KOPT-K1 (cell line): ENCODE results near the gene NAALADL2.

Experiments
- H3K27ac ChIP-seq: fragments of 200-600 bp; sonication (generic); 2 replicates; pipeline ENCODE4 v1.5.1; 2016; ENCODE audit warnings: antibody characterized with exemption, mild to moderate bottlenecking, low read depth, low read length; ENCODE audit not compliant: poor library complexity, severe bottlenecking
- H3K36me3 ChIP-seq: fragments of 200-600 bp; sonication (generic); 2 replicates; pipeline ENCODE4 v1.5.1; 2017; ENCODE audit warnings: antibody characterized with exemption, mild to moderate bottlenecking, low read length, moderate library complexity; ENCODE audit not compliant: insufficient read depth
- H3K9me3 ChIP-seq: fragments of 200-600 bp; sonication (generic); 2 replicates; pipeline ENCODE4 v1.5.1; 2017; ENCODE audit warnings: antibody characterized with exemption, low read length, mild to moderate bottlenecking; ENCODE audit not compliant: insufficient read depth, poor library complexity, severe bottlenecking

Gene NAALADL2

GRCh38 chr3:175307642-175308041 is 448.5 kb downstream of the NAALADL2 start:
- H3K27ac ChIP-seq, result no peak overlapping the region
- H3K36me3 ChIP-seq, result no peaks in the 10 kb centered on the region
- H3K9me3 ChIP-seq, result no peaks in the 10 kb centered on the region

- Histone ChIP-seq H3K9me3 (no peaks in the 10 kb centered on the region), H3K27ac (no peak overlapping the region), H3K36me3 (no peaks in the 10 kb centered on the region)
Measured at GRCh38 chr3:175308097-175308496, 449.0 kb downstream of the NAALADL2 start.

GRCh38 chr3:175310046-175310445 is 450.9 kb downstream of the NAALADL2 start:
- H3K36me3 ChIP-seq, result no peaks in the 10 kb centered on the region
- H3K9me3 ChIP-seq, result no peaks in the 10 kb centered on the region
- H3K27ac ChIP-seq, result no peak overlapping the region

- H3K36me3 ChIP-seq, result no peaks in the 10 kb centered on the region
- no peak overlapping the region for H3K27ac ChIP-seq
- no peaks in the 10 kb centered on the region for H3K9me3 ChIP-seq
Measured at GRCh38 chr3:175311404-175311803, 452.3 kb downstream of the NAALADL2 start.

- Histone ChIP-seq H3K36me3 (no peaks in the 10 kb centered on the region), H3K27ac (no peak overlapping the region)
Measured at GRCh38 chr3:175311946-175312345, 452.8 kb downstream of the NAALADL2 start.

DNA sequence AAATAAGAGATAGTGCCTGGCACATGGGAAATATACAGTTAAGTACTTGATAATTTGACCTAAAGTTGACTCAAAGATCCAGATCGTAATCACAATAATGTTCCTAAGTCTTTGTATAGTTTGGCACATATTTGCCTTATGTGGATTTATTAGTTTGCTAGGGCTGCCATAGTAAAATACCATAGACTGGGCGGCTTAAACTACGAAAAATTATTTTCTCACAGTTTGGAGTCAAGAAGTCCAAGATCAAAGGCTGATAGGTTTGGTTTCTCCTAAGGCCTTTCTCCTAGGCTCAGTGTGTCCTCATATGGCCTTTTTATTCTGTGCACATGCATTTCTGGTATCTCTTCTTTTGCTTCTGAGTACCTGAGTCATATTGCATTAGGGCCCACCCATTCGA is 453.7 kb downstream of the NAALADL2 start:
- no peak overlapping the region for H3K27ac ChIP-seq
- no peaks in the 10 kb centered on the region for H3K9me3 ChIP-seq
- no peaks in the 10 kb centered on the region for H3K36me3 ChIP-seq

More at GRCh38 chr3:175311946-175312345, 452.8 kb downstream of the NAALADL2 start:
- H3K9me3 ChIP-seq, result no peaks in the 10 kb centered on the region

DNA sequence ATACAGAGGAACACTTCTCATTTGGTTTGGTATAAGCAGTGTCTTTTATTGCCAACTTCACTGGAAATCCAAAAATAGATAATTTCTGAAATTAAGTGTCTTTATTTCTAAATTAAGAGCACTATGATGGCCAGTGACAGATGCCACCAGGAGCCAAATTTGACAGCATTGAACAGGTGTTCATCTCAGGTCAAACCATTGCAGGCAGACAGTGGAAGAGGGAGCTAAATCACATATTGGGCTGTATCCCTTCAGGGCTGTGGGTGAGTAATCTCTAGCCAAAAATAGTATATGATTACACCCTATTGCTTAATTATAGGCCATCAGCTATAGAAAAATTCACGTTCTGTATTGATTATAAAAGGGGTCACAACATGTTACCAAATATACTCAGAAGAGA is 457.7 kb downstream of the NAALADL2 start:
- no peak overlapping the region for H3K27ac ChIP-seq

DNA sequence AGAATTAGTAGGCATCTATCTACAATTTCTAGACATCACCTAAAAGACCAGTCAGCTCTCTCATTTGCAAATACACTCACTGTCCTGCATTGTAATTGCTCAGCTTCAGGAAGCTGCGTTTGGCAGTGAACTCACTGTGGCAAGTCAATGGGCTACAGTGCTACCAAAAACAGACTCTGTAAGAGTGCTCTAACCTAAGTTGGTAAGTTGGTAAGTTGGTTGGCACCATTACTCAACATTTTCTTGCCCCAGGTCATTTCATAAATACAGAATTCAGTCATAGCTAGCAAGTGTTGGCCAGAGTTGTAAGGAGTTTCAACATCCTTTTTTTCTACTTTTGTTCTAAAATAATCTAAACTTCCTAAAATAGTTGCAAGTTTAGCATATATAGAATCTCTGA is 466.3 kb downstream of the NAALADL2 start:
- Histone ChIP-seq H3K36me3 (no peaks in the 10 kb centered on the region), H3K27ac (no peak overlapping the region), H3K9me3 (no peaks in the 10 kb centered on the region)

More for the DNA sequence above, 457.7 kb downstream of the NAALADL2 start:
- Histone ChIP-seq H3K9me3 (no peaks in the 10 kb centered on the region), H3K36me3 (no peaks in the 10 kb centered on the region)

GRCh38 chr3:175326041-175326440 is 466.9 kb downstream of the NAALADL2 start:
- H3K27ac ChIP-seq, result no peak overlapping the region
- H3K36me3 ChIP-seq, result no peaks in the 10 kb centered on the region
- no peaks in the 10 kb centered on the region for H3K9me3 ChIP-seq

- H3K27ac ChIP-seq, result no peak overlapping the region
- H3K9me3 ChIP-seq, result no peaks in the 10 kb centered on the region
Measured at GRCh38 chr3:175329373-175329772, 470.2 kb downstream of the NAALADL2 start.

GRCh38 chr3:175335229-175335628 is 476.1 kb downstream of the NAALADL2 start:
- H3K27ac ChIP-seq, result no peak overlapping the region
- no peaks in the 10 kb centered on the region for H3K36me3 ChIP-seq
- H3K9me3 ChIP-seq, result no peaks in the 10 kb centered on the region

More at GRCh38 chr3:175329373-175329772, 470.2 kb downstream of the NAALADL2 start:
- no peaks in the 10 kb centered on the region for H3K36me3 ChIP-seq

DNA sequence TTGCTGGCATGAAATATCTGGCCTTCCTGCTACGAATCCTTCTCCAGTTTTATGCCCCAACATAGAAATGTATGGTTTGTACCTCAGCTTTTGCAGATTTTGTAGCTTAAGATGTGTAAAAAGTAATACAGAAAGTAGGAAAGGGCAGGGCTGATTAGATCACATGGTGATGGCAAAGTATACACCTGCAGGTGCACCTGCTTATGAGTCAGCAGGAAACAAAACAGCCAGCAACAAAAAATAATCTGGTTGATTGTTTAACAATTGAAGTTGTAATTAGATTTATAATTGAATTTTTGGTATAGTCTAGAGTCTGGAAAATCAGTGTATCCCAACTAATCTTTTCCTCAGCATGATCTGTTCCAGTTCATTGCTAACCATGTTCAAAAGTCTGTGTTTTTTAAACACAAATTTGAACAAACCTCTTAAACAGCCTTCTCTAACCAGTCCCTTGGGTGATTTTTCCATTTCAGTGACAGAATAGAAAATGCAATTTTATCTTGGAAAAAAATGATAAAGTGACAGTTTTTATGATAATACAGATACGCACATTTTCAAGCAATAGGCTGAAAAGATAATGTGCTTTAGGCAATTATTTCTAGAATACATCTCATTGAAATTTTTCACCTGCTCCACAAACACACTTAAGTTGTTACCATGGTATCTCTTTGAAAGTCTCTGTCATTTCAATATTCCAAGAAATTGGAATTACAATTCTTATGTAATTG is 477.4 kb downstream of the NAALADL2 start:
- Histone ChIP-seq H3K27ac (no peak overlapping the region), H3K36me3 (no peaks in the 10 kb centered on the region), H3K9me3 (no peaks in the 10 kb centered on the region)

GRCh38 chr3:175337631-175338030 is 478.5 kb downstream of the NAALADL2 start:
- H3K9me3 ChIP-seq, result no peaks in the 10 kb centered on the region
- no peaks in the 10 kb centered on the region for H3K36me3 ChIP-seq
- no peak overlapping the region for H3K27ac ChIP-seq

- Histone ChIP-seq H3K36me3 (no peaks in the 10 kb centered on the region), H3K9me3 (no peaks in the 10 kb centered on the region), H3K27ac (no peak overlapping the region)
Measured at GRCh38 chr3:175338775-175339535, 479.8 kb downstream of the NAALADL2 start.

GRCh38 chr3:175340338-175341015 is 481.3 kb downstream of the NAALADL2 start:
- no peak overlapping the region for H3K27ac ChIP-seq
- no peaks in the 10 kb centered on the region for H3K9me3 ChIP-seq
- no peaks in the 10 kb centered on the region for H3K36me3 ChIP-seq
